K562 (cell line): ENCODE results near the gene COX14. TPM values are rescaled to one million over a fixed set of nuclear protein-coding genes. Genes with fewer than 3 reads are reported as not detected.

ENCODE experiments used
- ARNT ChIP-seq, 2 experiments: fragments of 450-650 bp; IDR thresholded peaks; 2 replicates each; pipeline ENCODE4 v1.6.1; 2016; ENCODE audit warnings: mild to moderate bottlenecking in 1 of 2
- ATF1 ChIP-seq, 2 experiments: fragments of 450-650 bp in 1 of 2; IDR thresholded peaks; 2 replicates each; pipeline ENCODE4 v1.6.1; 2016; ENCODE audit warnings: missing compliant biosample characterization in 1 of 2, missing genetic modification characterization in 1 of 2
- CEBPZ ChIP-seq: fragments of 150-350 bp; IDR thresholded peaks from 2 replicates; pipeline ENCODE4 v1.6.1; 2014; ENCODE audit warnings: low read depth, mild to moderate bottlenecking, low read length, borderline replicate concordance
- DDX20 ChIP-seq: fragments of 450-650 bp; IDR thresholded peaks from 2 replicates; pipeline ENCODE4 v1.6.1; 2016; ENCODE audit warnings: missing genetic modification characterization, low read depth, mild to moderate bottlenecking, missing compliant biosample characterization, moderate library complexity
- DPF2 ChIP-seq: fragments of 450-650 bp; IDR thresholded peaks from 2 replicates; pipeline ENCODE4 v1.6.1; 2016
- HNRNPLL ChIP-seq: fragments of 200-400 bp; formaldehyde crosslinking; IDR thresholded peaks from 2 replicates; pipeline ENCODE4 v1.6.1; 2017; ENCODE audit warnings: low read length, low read depth, mild to moderate bottlenecking; ENCODE audit not compliant: poor library complexity, severe bottlenecking
- POLR2A ChIP-seq: fragments of 450-650 bp; conservative IDR thresholded peaks from 2 replicates; pipeline ENCODE4 v1.6.1; 2016
- SIN3A ChIP-seq, 2 experiments: fragments of 150-350 bp in 1 of 2; IDR thresholded peaks; 2 replicates each; pipeline ENCODE4 v1.6.1; 2011 to 2016; ENCODE audit warnings: borderline replicate concordance in 2 of 2, low read depth in 2 of 2, low read length in 2 of 2, mild to moderate bottlenecking in 2 of 2, moderate library complexity in 2 of 2; ENCODE audit not compliant: control insufficient read depth in 1 of 2
- SPI1 ChIP-seq: IDR thresholded peaks from 2 replicates; pipeline ENCODE4 v1.6.1; 2011; ENCODE audit warnings: low read depth, low read length, control low read depth, borderline replicate concordance
- SRSF1 ChIP-seq: fragments of 200-400 bp; formaldehyde crosslinking; IDR thresholded peaks from 2 replicates; pipeline ENCODE4 v1.6.1; 2017; ENCODE audit warnings: mild to moderate bottlenecking, low read depth, low read length, moderate library complexity
- UBTF ChIP-seq, 2 experiments: IDR thresholded peaks; 2 replicates each; pipeline ENCODE4 v1.6.1; 2012; ENCODE audit warnings: improper control_type of control experiment in 2 of 2, low read depth in 2 of 2, low read length in 2 of 2, borderline replicate concordance in 1 of 2
- ZBTB1 ChIP-seq: sonication (generic); formaldehyde crosslinking; IDR thresholded peaks from 2 replicates; pipeline ENCODE4 v1.8.1; 2023; ENCODE audit warnings: missing genetic modification reagents, low read depth, mild to moderate bottlenecking, borderline replicate concordance
- ZNF77 ChIP-seq: fragments of 250-450 bp; sonication (Bioruptor Pico); IDR thresholded peaks from 2 replicates; pipeline ENCODE4 v1.5.0; 2020
- polyA plus RNA-seq, 8 experiments: library from polyadenylated mRNA; depleted of rRNA in 4 of 8; stranded (reverse) in 5 of 8; unstranded in 3 of 8; fragments of >200 nt; fragmentation: Nextera tagmentation in 2 of 8; fragmentation: Illumina TruSeq in 1 of 8; extraction: Ambion mirVana in 2 of 8; extraction: Trizol in 1 of 8; gene quantifications; 2 replicates each; pipeline versions ENCODE4 v1.2.1 to v1.2.3, GENCODE V29; 2011 to 2014; ENCODE audit warnings: inconsistent platforms in 1 of 8, missing spikeins in 1 of 8
- total RNA-seq, 7 experiments: library from RNA; depleted of rRNA in 6 of 7; stranded (reverse); fragments of >200 nt in 6 of 7; fragmentation: Illumina TruSeq in 2 of 7; extraction: Trizol in 2 of 7; gene quantifications; 2 replicates each; pipeline versions ENCODE4 v1.2.1 to v1.2.3, GENCODE V29; 2011 to 2021; ENCODE audit warnings: low replicate concordance in 1 of 7

The COX14 gene
- total and polyA plus RNA-seq, 9 of the 15 experiments (the other 6 are each of a cell fraction or from before 2014, with no cell fraction given) = 44.4 to 269 (median 53.4) TPM

GRCh38 chr12:50084775-50085614 is 27.0 kb upstream of the COX14 start, which contains the start of gene SMARCD1 (continued):
- TF ChIP-seq SPI1 (0 out of 2 replicates have a peak, but pooled peaks have one; percentile 11), DPF2 (peak; percentile 55; the same call in 1 of the 2 replicates), HNRNPLL (peak; percentile 63), ZNF77 (CRISPR knock-in tag) (no peak), SIN3A (IDR thresholded peaks at IDR 0.05; ENCODE audit: borderline replicate concordance in 2 of 2, control insufficient read depth in 1 of 2, low read depth in 2 of 2, low read length in 2 of 2) (peak; percentile 78 to 86; a peak in 2 of 4 replicates), UBTF (IDR thresholded peaks at IDR 0.05; ENCODE audit: borderline replicate concordance in 1 of 2, low read depth in 2 of 2, low read length in 2 of 2) (peak; percentile 18 to 28; a peak in 1 of 4 replicates), ARNT (IDR thresholded peaks at IDR 0.05) (0 out of 4 replicates have a peak, but pooled peaks of 1 of the 2 experiments have one; percentile 46), SRSF1 (no peak), ATF1 (CRISPR knock-in tag; IDR thresholded peaks at IDR 0.05) (no peak), ATF1 (tag; IDR thresholded peaks at IDR 0.05) (peak; percentile 34), ZBTB1 (CRISPR knock-in tag) (no peak), CEBPZ (no peak), DDX20 (tag) (no peak), POLR2A (peak; percentile 60; the same call in 1 of the 2 replicates)
